HG03108 (cell line): ENCODE results near the gene IL10RB.
"Not testable (repeated sequence)": the region's sequence is repeated elsewhere in the genome, so short reads cannot be mapped to it uniquely, and the experiment has no call there.

Experiments
- ATAC-seq: cut with Tn5 transposase; IDR thresholded peaks from one replicate; pipeline ENCODE4 v1.9.1; 2021; ENCODE audit warnings: moderate library complexity; ENCODE audit not compliant: unreplicated experiment

Gene IL10RB

GRCh38 chr21:33300701-33301631, 34.8 kb downstream of the IL10RB start:
- ATAC-seq: no peak

- ATAC-seq: no peak
Measured at GRCh38 chr21:33301632-33302002, 35.5 kb downstream of the IL10RB start.

GRCh38 chr21:33302055-33302454, 35.9 kb downstream of the IL10RB start:
- no peak for ATAC-seq

GRCh38 chr21:33302796-33303195, 36.6 kb downstream of the IL10RB start:
- ATAC-seq: no peak

- ATAC-seq: no peak
Measured at GRCh38 chr21:33305344-33305671, 39.1 kb downstream of the IL10RB start.

GRCh38 chr21:33305938-33306337, 39.8 kb downstream of the IL10RB start:
- ATAC-seq: no peak

- ATAC-seq: peak; percentile 71
Measured at GRCh38 chr21:33308586-33309490, 42.7 kb downstream of the IL10RB start.

GRCh38 chr21:33309778-33310177, 43.6 kb downstream of the IL10RB start:
- no peak for ATAC-seq

- ATAC-seq: no peak
Measured at GRCh38 chr21:33312121-33312520, 46.0 kb downstream of the IL10RB start.

GRCh38 chr21:33313183-33313582, 47.0 kb downstream of the IL10RB start:
- no peak for ATAC-seq

- ATAC-seq: no peak
Measured at GRCh38 chr21:33313611-33314010, 47.4 kb downstream of the IL10RB start.

GRCh38 chr21:33314111-33314510, 47.9 kb downstream of the IL10RB start:
- ATAC-seq: no peak

GRCh38 chr21:33315946-33316710, 50.0 kb downstream of the IL10RB start:
- ATAC-seq: no peak

GRCh38 chr21:33317145-33317544, 51.0 kb downstream of the IL10RB start:
- ATAC-seq: no peak

- no peak for ATAC-seq
Measured at GRCh38 chr21:33317786-33318486, 51.8 kb downstream of the IL10RB start.

- not testable (repeated sequence) for ATAC-seq
Measured at GRCh38 chr21:33321005-33321404, 54.8 kb downstream of the IL10RB start.

- ATAC-seq: not testable (repeated sequence)
Measured at GRCh38 chr21:33323610-33324009, 57.4 kb downstream of the IL10RB start.

- ATAC-seq: peak; percentile 76
Measured at GRCh38 chr21:33324291-33325221, 58.4 kb downstream of the IL10RB start, which contains the start of gene IFNAR1. IFNAR1 (plus strand) TSS chr21:33324970; CDS start chr21:33325056, 86 bp downstream.
